GM12878 (cell line): ENCODE data around the gene ETV6. TPM values are rescaled to one million over a fixed set of nuclear protein-coding genes. Genes with fewer than 3 reads are reported as not detected.

Source experiments
- ATAC-seq: fragments of 200-7000 bp; cut with Tn5 transposase; 3 replicates; pipeline ENCODE4 v1.9.1; 2020; ENCODE audit warnings: mild to moderate bottlenecking, moderate library complexity
- BruUV-seq: library from RNA; stranded (reverse); fragments of 400-500 nt; replicated peaks from 2 replicates; lab custom pipeline; 2021; lab: Mats Ljungman, UMichigan
- CTCF ChIA-PET: fragments of 300-600 bp; sonication (Branson Sonifier 250); formaldehyde crosslinking; extraction: SDS; loops from one replicate; lab custom pipeline; 2021; ENCODE audit warnings: inconsistent platforms; lab: Yijun Ruan, JAX
- POLR2A ChIA-PET: fragments of 350-600 bp; formaldehyde crosslinking; extraction: SDS; loops from one replicate; lab custom pipeline; 2021; ENCODE audit warnings: inconsistent platforms; lab: Charles Lee
- RAD21 ChIA-PET: fragments of 300-600 bp; sonication (Branson Sonifier 250); formaldehyde crosslinking; loops from one replicate; lab custom pipeline; 2023; ENCODE audit warnings: antibody characterized with exemption; ENCODE audit not compliant: unreplicated experiment; lab: Charles Lee
- SMC1A ChIA-PET: fragments of 300-600 bp; sonication (Branson Sonifier 250); formaldehyde crosslinking; loops from one replicate; lab custom pipeline; 2023; ENCODE audit not compliant: unreplicated experiment, uncharacterized antibody; lab: Charles Lee
- DNase-seq: peaks from one replicate; pipeline ENCODE4 v3.0.0-alpha.2; 2011; ENCODE audit warnings: low read depth, low spot score
- FAIRE-seq: peaks from 3 replicates; lab custom pipeline; 2011; peaks lifted over from hg19 to GRCh38; lab: Jason Lieb, UNC
- H2AFZ ChIP-seq: 2 replicates; pipeline ENCODE4 v1.6.0; 2011; ENCODE audit warnings: low read depth, low read length, control low read depth; ENCODE audit not compliant: control insufficient read depth
- H3K27ac ChIP-seq: 2 replicates; pipeline ENCODE4 v1.5.1; 2011; ENCODE audit warnings: control low read depth; ENCODE audit not compliant: control insufficient read depth, insufficient read depth
- H3K27me3 ChIP-seq, 2 experiments: replicated peaks in 1 of 2; 2 replicates each; pipeline versions ENCODE4 v1.6.0 to v1.6.1; 2011; ENCODE audit warnings: low read length in 1 of 2; ENCODE audit not compliant: control insufficient read depth in 2 of 2, insufficient read depth in 2 of 2
- H3K36me3 ChIP-seq, 2 experiments: 2 replicates each; pipeline ENCODE4 v1.5.1; 2011; ENCODE audit warnings: low read length in 1 of 2; ENCODE audit not compliant: control insufficient read depth in 2 of 2, insufficient read depth in 2 of 2
- H3K4me1 ChIP-seq: 2 replicates; pipeline ENCODE4 v1.6.1; 2011; ENCODE audit warnings: mild to moderate bottlenecking, low read length, moderate library complexity, mixed read lengths; ENCODE audit not compliant: control insufficient read depth, insufficient read depth
- H3K4me2 ChIP-seq: 2 replicates; pipeline ENCODE4 v1.6.0; 2011; ENCODE audit warnings: control low read depth; ENCODE audit not compliant: control insufficient read depth, insufficient read depth
- H3K4me3 ChIP-seq: fragments of 200-600 bp; sonication (generic); 2 replicates; pipeline ENCODE4 v1.5.1; 2016
- H3K79me2 ChIP-seq: 2 replicates; pipeline ENCODE4 v1.6.0; 2011; ENCODE audit warnings: low read length; ENCODE audit not compliant: control insufficient read depth, insufficient read depth
- H3K9ac ChIP-seq: 2 replicates; pipeline ENCODE4 v1.8.0; 2011; ENCODE audit warnings: low read length, control low read depth, mixed read lengths; ENCODE audit not compliant: control insufficient read depth, insufficient read depth
- H3K9me3 ChIP-seq: replicated peaks from 3 replicates; pipeline ENCODE4 v1.5.1; 2011; ENCODE audit warnings: mild to moderate bottlenecking, low read length; ENCODE audit not compliant: control insufficient read depth, insufficient read depth
- H4K20me1 ChIP-seq: 2 replicates; pipeline ENCODE4 v1.6.0; 2011; ENCODE audit not compliant: control insufficient read depth, insufficient read depth
- POLR2A ChIP-seq: IDR thresholded peaks from 2 replicates; pipeline ENCODE4 v1.6.1; 2011; ENCODE audit warnings: low read depth, mild to moderate bottlenecking, low read length
- ZNF622 ChIP-seq: fragments of 450-650 bp; IDR thresholded peaks from 2 replicates; pipeline ENCODE4 v1.6.1; 2017; ENCODE audit warnings: mild to moderate bottlenecking, inconsistent platforms
- WGBS: methylation state at CpG from one replicate; pipeline ENCODE4 v1.1.6; 2016; ENCODE audit warnings: low lambda C conversion rate; ENCODE audit not compliant: insufficient replicate concordance, insufficient coverage; ENCODE audit errors: missing lambda C conversion rate; 5-methylcytosine and 5-hydroxymethylcytosine counted together
- in situ Hi-C: fragments of 300-500 bp; cut with MboI; formaldehyde crosslinking; loops from 9 replicates; pipeline ENCODE4 v1.14.3; 2018; ENCODE audit warnings: mixed read lengths
- intact Hi-C: fragments of 100-400 bp; cut with micrococcal nuclease; formaldehyde crosslinking; loops from one replicate; pipeline ENCODE4 v1.14.2; 2022; ENCODE audit not compliant: unreplicated experiment
- polyA plus RNA-seq, 11 experiments: library from polyadenylated mRNA; depleted of rRNA in 4 of 11; unstranded in 6 of 11; stranded (reverse) in 5 of 11; fragments of >200 nt; fragmentation: Nextera tagmentation in 4 of 11; fragmentation: Illumina TruSeq in 1 of 11; extraction: Ambion mirVana in 4 of 11; extraction: Trizol in 1 of 11; gene quantifications; 1 replicate in 1 of 11; 2 replicates in 10 of 11; pipeline versions ENCODE4 v1.2.1 to v1.2.3, GENCODE V29; 2011 to 2016; ENCODE audit warnings: inconsistent platforms in 2 of 11, missing spikeins in 2 of 11, low read depth in 1 of 11
- total RNA-seq, 4 experiments: library from RNA; depleted of rRNA in 3 of 4; stranded (reverse); fragments of >200 nt in 3 of 4; fragmentation: Illumina TruSeq in 1 of 4; extraction: Trizol in 1 of 4; gene quantifications; 2 replicates each; pipeline versions ENCODE4 v1.2.1 to v1.2.3, GENCODE V29; 2013 to 2021
- TF ChIP-seq, protein P1 (sequence below): fragments of 450-650 bp; IDR thresholded peaks from 2 replicates; pipeline ENCODE4 v1.6.1; 2017; ENCODE audit warnings: borderline replicate concordance

The ETV6 gene
- total and polyA plus RNA-seq, 10 of the 15 experiments (the other 5 are each of a cell fraction or from before 2014, with no cell fraction given), result 6.6 to 74.8 (median 24.6) TPM

GRCh38 chr12:11666131-11667050 is 16.9 kb downstream of the ETV6 start:
- SMC1A ChIA-PET, result interaction anchor here (1.1 to 2.8 kb wide), 6 partner anchors 9 to 60 kb away, joined by 3 to 17 read pairs (median 3); no protein-coding TSS in a partner anchor
- in situ Hi-C loops, result no loop called here
- Histone ChIP-seq H3K4me1 (no peaks in the 10 kb centered on the region), H3K9ac (no peak overlapping the region), H3K27me3 (no peaks in the 10 kb centered on the region), H3K4me3 (no peak overlapping the region), H3K27ac (no peak overlapping the region), H3K79me2 (peaks cover 99% of the 10 kb centered on the region), H2AFZ (no peak overlapping the region), H3K36me3 (peaks cover 11 to 26% of the 10 kb centered on the region in 2 experiments), H3K4me2 (no peak overlapping the region), H3K9me3 (no peaks in the 10 kb centered on the region; the same call in 2 of the 3 replicates), H4K20me1 (peaks cover 15% of the 10 kb centered on the region)
- 84% methylated on average over 13 of the region's 13 CpGs for WGBS
- DNase-seq, result no peak
- BruUV-seq, result no TSS peak
- no peak for ATAC-seq
- intact Hi-C loops, result no loop called here
- no peak for TF ChIP-seq POLR2A
- no peak for TF ChIP-seq ZNF622
- TF ChIP-seq, protein P1, sequence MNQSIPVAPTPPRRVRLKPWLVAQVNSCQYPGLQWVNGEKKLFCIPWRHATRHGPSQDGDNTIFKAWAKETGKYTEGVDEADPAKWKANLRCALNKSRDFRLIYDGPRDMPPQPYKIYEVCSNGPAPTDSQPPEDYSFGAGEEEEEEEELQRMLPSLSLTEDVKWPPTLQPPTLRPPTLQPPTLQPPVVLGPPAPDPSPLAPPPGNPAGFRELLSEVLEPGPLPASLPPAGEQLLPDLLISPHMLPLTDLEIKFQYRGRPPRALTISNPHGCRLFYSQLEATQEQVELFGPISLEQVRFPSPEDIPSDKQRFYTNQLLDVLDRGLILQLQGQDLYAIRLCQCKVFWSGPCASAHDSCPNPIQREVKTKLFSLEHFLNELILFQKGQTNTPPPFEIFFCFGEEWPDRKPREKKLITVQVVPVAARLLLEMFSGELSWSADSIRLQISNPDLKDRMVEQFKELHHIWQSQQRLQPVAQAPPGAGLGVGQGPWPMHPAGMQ, result no peak
- RAD21 ChIA-PET, result interaction anchor here (0.6 to 1.5 kb wide), 3 partner anchors 11 to 179 kb away, joined by 3 to 4 read pairs (median 3); no protein-coding TSS in a partner anchor
- CTCF ChIA-PET, result interaction anchor here (1.2 to 1.6 kb wide), 3 partner anchors 12 to 63 kb away, joined by 3 to 4 read pairs (median 3); no protein-coding TSS in a partner anchor
- POLR2A ChIA-PET, result interaction anchor here (0.6 to 1.5 kb wide), 2 partner anchors 18 to 19 kb away, joined by 4 read pairs; no protein-coding TSS in a partner anchor
- FAIRE-seq, result no peak
